Activated B cell treated with CpG ODN at 0.5 μM for 24 hours (primary cell): ENCODE results near the gene RPRD1B. TPM values are rescaled to one million over a fixed set of nuclear protein-coding genes. Genes with fewer than 3 reads are reported as not detected.

Experiments
- ATAC-seq: fragments of 200-7000 bp; cut with Tn5 transposase; one replicate; pipeline ENCODE4 v1.10.0; 2021; ENCODE audit warnings: low read depth, mild to moderate bottlenecking, moderate library complexity
- CTCF ChIA-PET: fragments of 350-600 bp; sonication (Branson Sonifier 250); formaldehyde crosslinking; loops from one replicate; lab custom pipeline; 2021; ENCODE audit warnings: antibody characterized with exemption; lab: Charles Lee
- POLR2A ChIA-PET: fragments of 350-600 bp; sonication (Branson Sonifier 250); formaldehyde crosslinking; loops from one replicate; lab custom pipeline; 2021; ENCODE audit warnings: antibody characterized with exemption; lab: Charles Lee
- DNase-seq: peaks from one replicate; pipeline ENCODE4 v3.0.0; 2022
- H3K27ac Mint-ChIP-seq: one replicate; pipeline ENCODE4 v1.8.0; 2020; ENCODE audit warnings: mixed read lengths
- H3K27me3 Mint-ChIP-seq: one replicate; pipeline ENCODE4 v1.8.0; 2021; ENCODE audit warnings: mixed read lengths
- H3K36me3 Mint-ChIP-seq: one replicate; pipeline ENCODE4 v1.8.0; 2021; ENCODE audit warnings: low read depth, mixed read lengths
- H3K4me1 Mint-ChIP-seq: one replicate; pipeline ENCODE4 v1.8.0; 2021; ENCODE audit warnings: mixed read lengths
- H3K4me3 Mint-ChIP-seq: one replicate; pipeline ENCODE4 v1.8.0; 2020; ENCODE audit warnings: mild to moderate bottlenecking, mixed read lengths
- H3K9me3 Mint-ChIP-seq: one replicate; pipeline ENCODE4 v1.8.0; 2020; ENCODE audit warnings: mixed read lengths
- intact Hi-C: fragments of 100-400 bp; cut with micrococcal nuclease; formaldehyde crosslinking; loops from one replicate; pipeline ENCODE4 v1.15.1; 2024
- total RNA-seq: library from RNA; stranded (reverse); gene quantifications from 2 replicates; pipeline ENCODE4 v1.2.3, GENCODE V29; 2022
- TF ChIP-seq, protein P1 (sequence below): fragments of 200-600 bp; IDR thresholded peaks from one replicate; pipeline ENCODE4 v1.8.0; 2022; ENCODE audit warnings: antibody characterized with exemption, mild to moderate bottlenecking

Gene RPRD1B
- total RNA-seq, 1 donor from 2014 or later, result 38.4 TPM

DNA sequence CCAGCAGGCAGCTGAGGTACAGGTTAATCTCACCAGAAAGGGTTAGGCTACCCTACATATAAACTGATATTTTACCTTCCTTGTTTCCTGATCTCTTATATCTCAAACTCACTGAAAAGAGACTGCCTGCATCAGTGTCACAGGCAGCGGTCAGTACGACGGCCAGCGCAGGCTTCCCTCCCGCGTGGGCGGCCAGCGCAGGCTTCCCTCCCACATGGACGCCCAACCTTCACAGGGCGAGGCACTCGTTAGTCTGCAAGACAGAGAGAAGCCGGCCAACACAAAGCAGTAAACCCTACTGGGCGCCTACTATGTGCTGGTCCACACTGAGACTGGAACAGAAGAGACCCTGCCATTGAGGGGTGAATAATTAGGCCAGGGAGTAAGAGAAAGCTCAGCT, 33.3 kb upstream of the RPRD1B start:
- intact Hi-C loops, result no loop called here
- DNase-seq (no peak), ATAC-seq (no peak)
- no peaks in the 10 kb centered on the region for H3K4me1 Mint-ChIP-seq
- H3K27me3 Mint-ChIP-seq, result no peaks in the 10 kb centered on the region
- TF ChIP-seq, protein P1, sequence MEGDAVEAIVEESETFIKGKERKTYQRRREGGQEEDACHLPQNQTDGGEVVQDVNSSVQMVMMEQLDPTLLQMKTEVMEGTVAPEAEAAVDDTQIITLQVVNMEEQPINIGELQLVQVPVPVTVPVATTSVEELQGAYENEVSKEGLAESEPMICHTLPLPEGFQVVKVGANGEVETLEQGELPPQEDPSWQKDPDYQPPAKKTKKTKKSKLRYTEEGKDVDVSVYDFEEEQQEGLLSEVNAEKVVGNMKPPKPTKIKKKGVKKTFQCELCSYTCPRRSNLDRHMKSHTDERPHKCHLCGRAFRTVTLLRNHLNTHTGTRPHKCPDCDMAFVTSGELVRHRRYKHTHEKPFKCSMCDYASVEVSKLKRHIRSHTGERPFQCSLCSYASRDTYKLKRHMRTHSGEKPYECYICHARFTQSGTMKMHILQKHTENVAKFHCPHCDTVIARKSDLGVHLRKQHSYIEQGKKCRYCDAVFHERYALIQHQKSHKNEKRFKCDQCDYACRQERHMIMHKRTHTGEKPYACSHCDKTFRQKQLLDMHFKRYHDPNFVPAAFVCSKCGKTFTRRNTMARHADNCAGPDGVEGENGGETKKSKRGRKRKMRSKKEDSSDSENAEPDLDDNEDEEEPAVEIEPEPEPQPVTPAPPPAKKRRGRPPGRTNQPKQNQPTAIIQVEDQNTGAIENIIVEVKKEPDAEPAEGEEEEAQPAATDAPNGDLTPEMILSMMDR, result no peak
- ChIA-PET CTCF (no interaction called here), POLR2A (no interaction called here)
- no peaks in the 10 kb centered on the region for H3K9me3 Mint-ChIP-seq
- peaks cover 92% of the 10 kb centered on the region for H3K36me3 Mint-ChIP-seq
- no peak overlapping the region for H3K4me3 Mint-ChIP-seq
- no peak overlapping the region for H3K27ac Mint-ChIP-seq

DNA sequence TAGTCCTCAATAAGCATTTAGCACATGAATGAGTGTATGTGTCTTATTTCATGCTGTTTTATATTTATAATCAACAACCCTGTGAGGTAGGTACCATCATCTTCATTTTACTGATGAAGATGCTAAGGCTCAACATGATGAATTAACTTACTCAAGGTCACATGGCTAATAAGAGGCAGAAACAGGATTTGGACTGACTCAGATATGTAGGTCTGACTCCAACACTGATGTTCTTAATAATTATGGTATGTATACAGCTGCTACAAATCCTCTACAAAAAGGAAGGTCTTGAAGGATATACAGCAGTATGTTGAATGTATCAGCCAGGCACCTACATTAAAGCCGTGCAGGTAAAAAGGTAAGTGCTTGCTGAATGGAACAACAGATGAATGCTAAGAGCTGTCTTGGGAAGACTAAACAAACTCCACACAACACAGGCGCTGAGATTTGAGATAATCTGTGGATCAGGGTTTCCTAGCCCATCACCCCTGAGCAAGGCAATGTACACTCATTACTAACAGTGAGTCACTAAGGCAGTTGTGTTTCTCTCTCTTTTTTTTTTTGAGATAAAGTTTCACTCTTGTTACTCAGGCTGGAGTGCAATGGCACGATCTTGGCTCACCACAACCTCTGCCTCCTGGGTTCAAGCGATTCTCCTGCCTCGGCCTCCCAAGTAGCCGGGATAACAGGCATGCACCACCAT, 32.2 kb upstream of the RPRD1B start:
- Mint-ChIP-seq H3K27me3 (no peaks in the 10 kb centered on the region), H3K9me3 (no peaks in the 10 kb centered on the region), H3K4me3 (no peak overlapping the region), H3K4me1 (no peaks in the 10 kb centered on the region), H3K27ac (no peak overlapping the region), H3K36me3 (peaks cover 90% of the 10 kb centered on the region)
- ChIA-PET POLR2A (interaction anchor here (0.6 kb wide), 1 partner anchor 546 kb away, joined by 3 read pairs; no protein-coding TSS in a partner anchor), CTCF (no interaction called here)
- intact Hi-C loops, result no loop called here
- TF ChIP-seq, protein P1, result no peak
- DNase-seq, result no peak
- ATAC-seq, result no peak

DNA sequence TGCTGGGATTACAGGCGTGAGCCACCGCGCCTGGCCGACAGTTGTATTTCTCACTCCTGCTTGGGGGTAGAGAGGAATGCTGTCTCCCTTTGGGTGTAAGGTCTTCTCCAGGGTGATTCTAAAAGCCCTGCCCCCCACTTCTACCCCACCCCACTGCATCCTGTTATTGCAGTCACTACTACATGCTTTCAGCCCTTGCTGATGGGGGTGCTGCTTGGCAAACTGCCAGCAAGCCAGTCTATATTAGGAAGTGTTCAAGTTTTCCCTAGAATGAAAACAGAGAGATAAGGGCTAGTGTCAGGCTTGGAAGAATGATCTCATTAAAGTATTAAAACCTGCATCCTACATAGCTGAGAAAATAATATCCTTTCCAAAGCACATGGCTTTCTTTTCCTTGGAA, 31.6 kb upstream of the RPRD1B start:
- ChIA-PET CTCF (no interaction called here), POLR2A (interaction anchor here (0.6 kb wide), 1 partner anchor 547 kb away, joined by 3 read pairs; no protein-coding TSS in a partner anchor)
- TF ChIP-seq, protein P1, result no peak
- ATAC-seq, result no peak
- no peak overlapping the region for H3K27ac Mint-ChIP-seq
- H3K27me3 Mint-ChIP-seq, result no peaks in the 10 kb centered on the region
- H3K9me3 Mint-ChIP-seq, result no peaks in the 10 kb centered on the region
- intact Hi-C loops, result no loop called here
- H3K36me3 Mint-ChIP-seq, result peaks cover 88% of the 10 kb centered on the region
- H3K4me1 Mint-ChIP-seq, result no peaks in the 10 kb centered on the region
- no peak overlapping the region for H3K4me3 Mint-ChIP-seq
- DNase-seq, result no peak

DNA sequence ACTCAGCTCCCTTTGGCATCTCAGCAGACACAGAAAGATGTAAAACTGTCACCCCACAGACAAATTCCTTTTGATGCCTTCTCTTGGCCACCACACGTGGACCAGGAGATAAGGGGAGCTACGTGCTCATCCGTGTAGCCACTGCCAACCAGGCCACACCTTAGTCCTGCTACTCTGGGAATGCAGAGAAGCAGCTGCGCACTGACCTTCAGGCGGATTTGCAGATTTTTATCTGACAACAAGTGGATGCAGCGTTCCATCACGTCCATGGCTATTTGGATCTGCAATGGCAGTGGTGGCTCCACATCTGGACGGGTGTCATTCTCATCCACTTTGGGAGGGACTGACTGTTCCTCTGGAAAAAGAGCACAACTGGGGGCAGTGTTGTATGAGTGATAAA, 31.1 kb upstream of the RPRD1B start:
- H3K27me3 Mint-ChIP-seq, result no peaks in the 10 kb centered on the region
- ChIA-PET POLR2A (no interaction called here), CTCF (no interaction called here)
- H3K9me3 Mint-ChIP-seq, result no peaks in the 10 kb centered on the region
- H3K4me3 Mint-ChIP-seq, result no peak overlapping the region
- H3K27ac Mint-ChIP-seq, result no peak overlapping the region
- peaks cover 87% of the 10 kb centered on the region for H3K36me3 Mint-ChIP-seq
- intact Hi-C loops, result no loop called here
- no peak for DNase-seq
- no peaks in the 10 kb centered on the region for H3K4me1 Mint-ChIP-seq
- TF ChIP-seq, protein P1, result no peak
- ATAC-seq, result no peak

- TF ChIP-seq, protein P1, result no peak
- intact Hi-C loops, result no loop called here
- Mint-ChIP-seq H3K4me1 (peaks cover 1% of the 10 kb centered on the region), H3K4me3 (no peak overlapping the region), H3K36me3 (peaks cover 80% of the 10 kb centered on the region), H3K27ac (no peak overlapping the region), H3K27me3 (no peaks in the 10 kb centered on the region), H3K9me3 (no peaks in the 10 kb centered on the region)
- ChIA-PET CTCF (no interaction called here), POLR2A (interaction anchor here (0.5 kb wide), 1 partner anchor 34 kb away, joined by 6 read pairs; no protein-coding TSS in a partner anchor)
- no peak for DNase-seq
- ATAC-seq, result no peak
Observed at GRCh38 chr20:38004416-38004815, 29.1 kb upstream of the RPRD1B start.
